AG09309 (cell line): ENCODE measurements around the gene DGKH.

Source experiments
- DNase-seq: peaks from one replicate; pipeline ENCODE4 v3.0.0-alpha.2; 2010; ENCODE audit warnings: low read depth
- H3K4me3 ChIP-seq: 2 replicates; pipeline ENCODE4 v1.5.1; 2011; ENCODE audit warnings: mild to moderate bottlenecking, low read depth, low read length, moderate library complexity; ENCODE audit not compliant: control insufficient read depth
- CTCF ChIP-seq: IDR thresholded peaks from 2 replicates; pipeline ENCODE4 v1.5.1; 2011; ENCODE audit warnings: mild to moderate bottlenecking, low read depth, low read length, inconsistent platforms; ENCODE audit not compliant: insufficient read depth, control insufficient read depth; ENCODE audit errors: missing control alignments

Gene DGKH

GRCh38 chr13:42270857-42271215 is 222.4 kb downstream of the DGKH start:
- H3K4me3 ChIP-seq: peak overlapping the region; percentile 94; the same call in 1 of the 2 replicates
- DNase-seq: no peak
- TF ChIP-seq CTCF: no peak

- peak overlapping the region; percentile 94 for H3K4me3 ChIP-seq
- TF ChIP-seq CTCF: no peak
- DNase-seq: peak; percentile 93
Observed at GRCh38 chr13:42271337-42272114, 223.1 kb downstream of the DGKH start.

GRCh38 chr13:42272115-42272803 is 223.8 kb downstream of the DGKH start, which contains the start of gene AKAP11:
TSS of gene AKAP11 (plus strand) at chr13:42272152. CDS start at chr13:42286349, 14,197 bp downstream.
- DNase-seq: no peak
- TF ChIP-seq CTCF: no peak
- peak within 1 kb of the TSS; percentile 94 for H3K4me3 ChIP-seq

- no peak for TF ChIP-seq CTCF
- H3K4me3 ChIP-seq: peak overlapping the region; percentile 94
- DNase-seq: no peak
Observed at GRCh38 chr13:42272804-42273175, 224.3 kb downstream of the DGKH start.

GRCh38 chr13:42274386-42275097 is 226.1 kb downstream of the DGKH start:
- no peak for DNase-seq
- no peak overlapping the region for H3K4me3 ChIP-seq
- TF ChIP-seq CTCF: no peak

- DNase-seq: no peak
- TF ChIP-seq CTCF: no peak
- no peak overlapping the region for H3K4me3 ChIP-seq
Observed at GRCh38 chr13:42275098-42275471, 226.6 kb downstream of the DGKH start.
